HepG2 (cell line): ENCODE results near the gene PYGB. TPM values are rescaled to one million over a fixed set of nuclear protein-coding genes. Genes with fewer than 3 reads are reported as not detected.

ENCODE experiments used
- DNMT3B ChIP-seq: conservative IDR thresholded peaks from 2 replicates; pipeline ENCODE4 v1.6.1; 2016; ENCODE audit warnings: missing biosample characterization, control low read depth
- MIXL1 ChIP-seq: IDR thresholded peaks from 2 replicates; pipeline ENCODE4 v1.6.1; 2016
- PAF1 ChIP-seq: IDR thresholded peaks from 2 replicates; pipeline ENCODE4 v1.6.1; 2016; ENCODE audit warnings: missing genetic modification reagents, missing compliant biosample characterization
- POLR2AphosphoS5 ChIP-seq: IDR thresholded peaks from 2 replicates; pipeline ENCODE4 v1.6.1; 2012; ENCODE audit warnings: low read depth, low read length
- ZBTB42 ChIP-seq: sonication (generic); formaldehyde crosslinking; IDR thresholded peaks from 2 replicates; pipeline ENCODE4 v1.5.0; 2020; ENCODE audit warnings: mild to moderate bottlenecking, missing genetic modification reagents
- ZNF550 ChIP-seq: sonication (generic); formaldehyde crosslinking; IDR thresholded peaks from 2 replicates; pipeline ENCODE4 v1.4.0; 2020; ENCODE audit warnings: mild to moderate bottlenecking, missing genetic modification reagents, borderline replicate concordance
- ZNF670 ChIP-seq: sonication (generic); formaldehyde crosslinking; IDR thresholded peaks from 2 replicates; pipeline ENCODE4 v1.8.0; 2022; ENCODE audit warnings: mild to moderate bottlenecking, missing genetic modification reagents, borderline replicate concordance
- ZNF83 ChIP-seq: sonication (generic); formaldehyde crosslinking; IDR thresholded peaks from 2 replicates; pipeline ENCODE4 v1.4.0; 2020; ENCODE audit warnings: missing genetic modification reagents, mild to moderate bottlenecking, borderline replicate concordance
- ZSCAN31 ChIP-seq: sonication (generic); formaldehyde crosslinking; IDR thresholded peaks from 2 replicates; pipeline ENCODE4 v1.5.0; 2020; ENCODE audit warnings: low read depth, mild to moderate bottlenecking, missing genetic modification reagents
- polyA plus RNA-seq, 8 experiments: library from polyadenylated mRNA; depleted of rRNA in 3 of 8; stranded (reverse) in 7 of 8; unstranded in 1 of 8; fragments of >200 nt; fragmentation: Illumina TruSeq in 4 of 8; extraction: Trizol in 4 of 8; gene quantifications; 2 replicates each; pipeline versions ENCODE4 v1.2.1 to v1.2.3, GENCODE V29; 2011 to 2016; ENCODE audit warnings: low read depth in 4 of 8, missing spikeins in 1 of 8, mixed read lengths in 1 of 8; ENCODE audit not compliant: insufficient read depth in 1 of 8
- total RNA-seq, 5 experiments: library from RNA; depleted of rRNA; stranded (reverse); fragments of >200 nt; fragmentation: Illumina TruSeq; extraction: Trizol; gene quantifications; 2 replicates each; pipeline ENCODE4 v1.2.3, GENCODE V29; 2016; ENCODE audit warnings: low read depth in 1 of 5
- TF ChIP-seq, protein P1 (sequence below), 2 experiments: fragments of 450-650 bp in 1 of 2; sonication (generic) in 1 of 2; formaldehyde crosslinking in 1 of 2; IDR thresholded peaks; 2 replicates each; pipeline versions ENCODE4 v1.6.1 to v1.8.0; 2016 to 2022; ENCODE audit warnings: antibody characterized with exemption in 1 of 2, mild to moderate bottlenecking in 1 of 2, missing genetic modification reagents in 1 of 2
- TF ChIP-seq, protein P2 (sequence below): conservative IDR thresholded peaks from 2 replicates; pipeline ENCODE4 v1.6.1; 2018; ENCODE audit warnings: missing genetic modification reagents
- TF ChIP-seq, protein P3 (sequence below): sonication (generic); formaldehyde crosslinking; IDR thresholded peaks from 2 replicates; pipeline ENCODE4 v1.5.0; 2020; ENCODE audit warnings: mild to moderate bottlenecking, missing genetic modification reagents
- TF ChIP-seq, protein P4 (sequence below): sonication (generic); formaldehyde crosslinking; IDR thresholded peaks from 2 replicates; pipeline ENCODE4 v1.5.0; 2020; ENCODE audit warnings: mild to moderate bottlenecking, missing genetic modification reagents, borderline replicate concordance

PYGB gene
- total and polyA plus RNA-seq, 2 of the 13 experiments (the other 11 are each of a cell fraction or from before 2014, with no cell fraction given): 24.2 to 86.3 TPM

DNA sequence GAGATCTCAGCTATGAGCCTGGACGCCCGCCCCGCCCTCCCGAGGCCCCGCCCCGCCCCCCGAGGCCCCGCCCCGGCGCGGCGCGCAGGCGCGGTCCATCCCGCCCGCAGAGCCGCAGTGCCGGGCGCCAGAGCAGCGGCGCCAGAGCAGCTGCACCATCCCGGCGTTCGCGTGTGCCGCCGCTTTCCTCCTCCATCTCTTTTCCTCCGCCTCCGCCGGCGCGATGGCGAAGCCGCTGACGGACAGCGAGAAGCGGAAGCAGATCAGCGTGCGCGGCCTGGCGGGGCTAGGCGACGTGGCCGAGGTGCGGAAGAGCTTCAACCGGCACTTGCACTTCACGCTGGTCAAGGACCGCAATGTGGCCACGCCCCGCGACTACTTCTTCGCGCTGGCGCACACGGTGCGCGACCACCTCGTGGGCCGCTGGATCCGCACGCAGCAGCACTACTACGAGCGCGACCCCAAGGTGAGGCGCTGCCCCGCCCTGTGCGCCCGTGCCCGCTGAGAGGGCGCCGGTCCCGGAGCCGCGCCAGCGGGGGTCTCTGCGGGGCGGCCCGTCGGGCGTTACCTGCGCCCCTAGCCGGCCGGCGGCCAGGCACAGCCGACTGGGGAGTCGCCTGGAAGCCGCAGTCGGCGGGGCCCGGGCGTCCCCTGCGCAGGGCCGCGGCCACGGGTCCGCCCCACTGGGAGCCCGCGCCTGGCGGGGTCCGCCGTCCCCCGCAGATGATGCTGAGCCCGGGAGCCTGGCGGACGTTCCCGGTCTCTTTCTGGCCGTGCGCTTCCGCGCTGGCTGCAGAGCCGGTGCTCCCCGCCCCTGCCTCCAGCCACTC lies at the start of gene PYGB (continued):
- TF ChIP-seq, protein P1, sequence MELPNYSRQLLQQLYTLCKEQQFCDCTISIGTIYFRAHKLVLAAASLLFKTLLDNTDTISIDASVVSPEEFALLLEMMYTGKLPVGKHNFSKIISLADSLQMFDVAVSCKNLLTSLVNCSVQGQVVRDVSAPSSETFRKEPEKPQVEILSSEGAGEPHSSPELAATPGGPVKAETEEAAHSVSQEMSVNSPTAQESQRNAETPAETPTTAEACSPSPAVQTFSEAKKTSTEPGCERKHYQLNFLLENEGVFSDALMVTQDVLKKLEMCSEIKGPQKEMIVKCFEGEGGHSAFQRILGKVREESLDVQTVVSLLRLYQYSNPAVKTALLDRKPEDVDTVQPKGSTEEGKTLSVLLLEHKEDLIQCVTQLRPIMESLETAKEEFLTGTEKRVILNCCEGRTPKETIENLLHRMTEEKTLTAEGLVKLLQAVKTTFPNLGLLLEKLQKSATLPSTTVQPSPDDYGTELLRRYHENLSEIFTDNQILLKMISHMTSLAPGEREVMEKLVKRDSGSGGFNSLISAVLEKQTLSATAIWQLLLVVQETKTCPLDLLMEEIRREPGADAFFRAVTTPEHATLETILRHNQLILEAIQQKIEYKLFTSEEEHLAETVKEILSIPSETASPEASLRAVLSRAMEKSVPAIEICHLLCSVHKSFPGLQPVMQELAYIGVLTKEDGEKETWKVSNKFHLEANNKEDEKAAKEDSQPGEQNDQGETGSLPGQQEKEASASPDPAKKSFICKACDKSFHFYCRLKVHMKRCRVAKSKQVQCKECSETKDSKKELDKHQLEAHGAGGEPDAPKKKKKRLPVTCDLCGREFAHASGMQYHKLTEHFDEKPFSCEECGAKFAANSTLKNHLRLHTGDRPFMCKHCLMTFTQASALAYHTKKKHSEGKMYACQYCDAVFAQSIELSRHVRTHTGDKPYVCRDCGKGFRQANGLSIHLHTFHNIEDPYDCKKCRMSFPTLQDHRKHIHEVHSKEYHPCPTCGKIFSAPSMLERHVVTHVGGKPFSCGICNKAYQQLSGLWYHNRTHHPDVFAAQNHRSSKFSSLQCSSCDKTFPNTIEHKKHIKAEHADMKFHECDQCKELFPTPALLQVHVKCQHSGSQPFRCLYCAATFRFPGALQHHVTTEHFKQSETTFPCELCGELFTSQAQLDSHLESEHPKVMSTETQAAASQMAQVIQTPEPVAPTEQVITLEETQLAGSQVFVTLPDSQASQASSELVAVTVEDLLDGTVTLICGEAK (IDR thresholded peaks at IDR 0.05): no peak
- TF ChIP-seq, protein P1 (CRISPR knock-in tag; IDR thresholded peaks at IDR 0.05): peak; percentile 82
- TF ChIP-seq MIXL1: peak; percentile 82
- TF ChIP-seq ZNF83: peak; percentile 98
- peak; percentile 89; the same call in 1 of the 2 replicates for TF ChIP-seq ZNF550 (CRISPR knock-in tag)
- TF ChIP-seq, protein P2, sequence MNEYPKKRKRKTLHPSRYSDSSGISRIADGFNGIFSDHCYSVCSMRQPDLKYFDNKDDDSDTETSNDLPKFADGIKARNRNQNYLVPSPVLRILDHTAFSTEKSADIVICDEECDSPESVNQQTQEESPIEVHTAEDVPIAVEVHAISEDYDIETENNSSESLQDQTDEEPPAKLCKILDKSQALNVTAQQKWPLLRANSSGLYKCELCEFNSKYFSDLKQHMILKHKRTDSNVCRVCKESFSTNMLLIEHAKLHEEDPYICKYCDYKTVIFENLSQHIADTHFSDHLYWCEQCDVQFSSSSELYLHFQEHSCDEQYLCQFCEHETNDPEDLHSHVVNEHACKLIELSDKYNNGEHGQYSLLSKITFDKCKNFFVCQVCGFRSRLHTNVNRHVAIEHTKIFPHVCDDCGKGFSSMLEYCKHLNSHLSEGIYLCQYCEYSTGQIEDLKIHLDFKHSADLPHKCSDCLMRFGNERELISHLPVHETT (CRISPR knock-in tag): peak; percentile 85
- peak; percentile 98 for TF ChIP-seq DNMT3B (CRISPR knock-in tag)
- TF ChIP-seq ZSCAN31 (CRISPR knock-in tag): peak; percentile 90; the same call in 1 of the 2 replicates
- TF ChIP-seq, protein P3, sequence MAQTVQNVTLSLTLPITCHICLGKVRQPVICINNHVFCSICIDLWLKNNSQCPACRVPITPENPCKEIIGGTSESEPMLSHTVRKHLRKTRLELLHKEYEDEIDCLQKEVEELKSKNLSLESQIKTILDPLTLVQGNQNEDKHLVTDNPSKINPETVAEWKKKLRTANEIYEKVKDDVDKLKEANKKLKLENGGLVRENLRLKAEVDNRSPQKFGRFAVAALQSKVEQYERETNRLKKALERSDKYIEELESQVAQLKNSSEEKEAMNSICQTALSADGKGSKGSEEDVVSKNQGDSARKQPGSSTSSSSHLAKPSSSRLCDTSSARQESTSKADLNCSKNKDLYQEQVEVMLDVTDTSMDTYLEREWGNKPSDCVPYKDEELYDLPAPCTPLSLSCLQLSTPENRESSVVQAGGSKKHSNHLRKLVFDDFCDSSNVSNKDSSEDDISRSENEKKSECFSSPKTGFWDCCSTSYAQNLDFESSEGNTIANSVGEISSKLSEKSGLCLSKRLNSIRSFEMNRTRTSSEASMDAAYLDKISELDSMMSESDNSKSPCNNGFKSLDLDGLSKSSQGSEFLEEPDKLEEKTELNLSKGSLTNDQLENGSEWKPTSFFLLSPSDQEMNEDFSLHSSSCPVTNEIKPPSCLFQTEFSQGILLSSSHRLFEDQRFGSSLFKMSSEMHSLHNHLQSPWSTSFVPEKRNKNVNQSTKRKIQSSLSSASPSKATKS (CRISPR knock-in tag): peak; percentile 94; the same call in 1 of the 2 replicates
- no peak; the same call in 1 of the 2 replicates for TF ChIP-seq ZNF670 (CRISPR knock-in tag)
- 0 out of 2 replicates have a peak, but pooled peaks have one; percentile 44 for TF ChIP-seq ZBTB42 (CRISPR knock-in tag)
- TF ChIP-seq POLR2AphosphoS5: peak; percentile 95
- TF ChIP-seq PAF1 (CRISPR knock-in tag): no peak
- TF ChIP-seq, protein P4, sequence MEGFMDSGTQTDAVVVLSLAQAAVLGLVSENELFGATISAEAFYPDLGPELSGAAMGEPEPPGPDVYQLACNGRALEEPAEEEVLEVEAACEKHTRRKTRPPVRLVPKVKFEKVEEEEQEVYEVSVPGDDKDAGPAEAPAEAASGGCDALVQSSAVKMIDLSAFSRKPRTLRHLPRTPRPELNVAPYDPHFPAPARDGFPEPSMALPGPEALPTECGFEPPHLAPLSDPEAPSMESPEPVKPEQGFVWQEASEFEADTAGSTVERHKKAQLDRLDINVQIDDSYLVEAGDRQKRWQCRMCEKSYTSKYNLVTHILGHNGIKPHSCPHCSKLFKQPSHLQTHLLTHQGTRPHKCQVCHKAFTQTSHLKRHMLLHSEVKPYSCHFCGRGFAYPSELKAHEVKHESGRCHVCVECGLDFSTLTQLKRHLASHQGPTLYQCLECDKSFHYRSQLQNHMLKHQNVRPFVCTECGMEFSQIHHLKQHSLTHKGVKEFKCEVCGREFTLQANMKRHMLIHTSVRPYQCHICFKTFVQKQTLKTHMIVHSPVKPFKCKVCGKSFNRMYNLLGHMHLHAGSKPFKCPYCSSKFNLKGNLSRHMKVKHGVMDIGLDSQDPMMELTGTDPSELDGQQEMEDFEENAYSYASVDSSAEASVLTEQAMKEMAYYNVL (CRISPR knock-in tag): peak; percentile 87
